Measurements from ENCODE around the gene CLPTM1L.
"Not testable (repeated sequence)": the region's sequence is repeated elsewhere in the genome, so short reads cannot be mapped to it uniquely, and the experiment has no call there.

Gene CLPTM1L

DNA sequence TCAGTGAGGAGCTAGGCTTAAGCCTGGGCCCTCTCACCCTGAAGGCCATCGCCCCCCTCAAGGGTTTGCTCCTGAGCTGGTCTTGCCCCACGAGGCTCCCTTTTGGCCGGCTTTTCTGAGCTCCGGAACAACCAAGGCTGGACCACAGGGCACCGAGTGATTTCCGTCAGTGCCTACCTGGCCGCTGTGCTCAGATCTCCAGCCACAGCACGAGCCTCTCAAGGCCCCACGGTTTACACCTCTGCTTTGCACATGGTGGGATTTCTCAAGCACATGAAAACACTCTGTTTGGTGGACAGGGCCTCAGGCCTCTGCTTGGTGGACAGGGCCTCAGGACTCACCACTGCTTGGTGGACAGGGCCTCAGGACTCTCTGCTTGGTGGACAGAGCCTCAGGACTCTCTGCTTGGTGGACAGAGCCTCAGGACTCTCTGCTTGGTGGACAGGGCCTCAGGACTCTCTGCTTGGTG is 15.8 kb downstream of the CLPTM1L start:
- in situ Hi-C loops (cut with MboI; ENCODE audit: low sequenced_read_pairs), result no loop called here

DNA sequence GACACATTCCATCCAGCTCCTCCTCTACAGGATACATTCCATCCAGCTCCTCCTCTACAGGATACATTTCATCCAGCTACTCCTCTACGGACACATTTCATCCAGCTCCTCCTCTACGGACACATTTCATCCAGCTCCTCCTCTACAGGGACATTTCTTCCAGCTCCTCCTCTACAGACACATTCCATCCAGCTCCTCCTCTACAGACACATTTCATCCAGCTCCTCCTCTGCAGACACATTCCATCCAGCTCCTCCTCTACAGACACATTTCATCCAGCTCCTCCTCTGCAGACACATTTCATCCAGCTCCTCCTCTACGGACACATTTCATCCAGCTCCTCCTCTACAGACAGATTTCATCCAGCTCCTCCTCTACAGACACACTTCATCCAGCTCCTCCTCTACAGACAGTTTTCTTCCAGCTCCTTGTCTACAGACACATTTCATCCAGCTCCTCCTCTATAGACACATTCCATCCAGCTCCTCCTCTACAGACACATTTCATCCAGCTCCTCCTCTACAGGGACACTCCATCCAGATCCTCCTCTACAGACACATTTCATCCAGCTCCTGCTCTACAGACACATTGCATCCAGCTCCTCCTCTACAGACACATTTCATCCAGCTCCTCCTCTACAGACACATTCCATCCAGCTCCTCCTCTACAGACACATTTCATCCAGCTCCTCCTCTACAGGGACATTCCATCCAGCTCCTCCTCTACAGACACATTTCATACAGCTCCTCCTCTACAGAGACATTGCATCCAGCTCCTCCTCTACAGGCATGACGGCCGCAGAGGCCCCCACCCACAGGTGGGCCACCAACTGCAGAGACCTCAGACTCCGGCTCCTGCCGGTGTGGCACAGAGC is 16.4 kb downstream of the CLPTM1L start:
- in situ Hi-C loops (cut with MboI; ENCODE audit: low sequenced_read_pairs), result not testable (repeated sequence)

GRCh38 chr5:1326901-1327756 is 17.8 kb downstream of the CLPTM1L start:
- in situ Hi-C loops (cut with MboI; ENCODE audit: low sequenced_read_pairs), result not testable (repeated sequence)

- in situ Hi-C loops (cut with MboI; ENCODE audit: low sequenced_read_pairs), result not testable (repeated sequence)
Measured at GRCh38 chr5:1326532-1326875, 18.4 kb downstream of the CLPTM1L start.

GRCh38 chr5:1325870-1326531 is 18.9 kb downstream of the CLPTM1L start:
- in situ Hi-C loops (cut with MboI; ENCODE audit: low sequenced_read_pairs), result no loop called here

DNA sequence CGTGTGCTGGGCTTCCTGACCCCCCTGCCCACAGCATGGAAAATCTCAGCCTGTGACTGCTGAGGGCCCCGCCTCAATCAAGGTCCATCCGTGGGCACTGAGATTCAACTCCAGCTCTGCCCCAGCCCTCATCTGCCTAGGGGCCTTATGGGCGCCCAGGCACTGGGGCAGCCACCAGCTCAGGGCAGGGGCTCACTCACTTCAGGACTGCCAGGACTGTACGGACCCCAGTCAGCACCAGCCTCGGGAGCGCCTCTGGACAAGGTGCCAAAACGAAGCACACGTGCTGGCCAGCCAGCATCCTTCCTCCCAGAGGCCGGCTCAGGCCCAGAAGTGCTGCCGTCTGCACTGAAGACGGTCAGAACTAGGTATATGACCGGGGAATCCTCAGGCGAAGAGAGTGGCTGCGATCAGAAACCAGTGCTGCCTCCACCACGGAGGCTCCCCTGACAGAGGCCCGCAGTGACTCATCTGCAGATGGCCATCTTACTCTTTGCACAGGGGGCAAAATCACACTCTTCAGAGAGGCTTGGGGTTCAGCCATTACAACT is 19.6 kb downstream of the CLPTM1L start:
- in situ Hi-C loops (cut with MboI; ENCODE audit: low sequenced_read_pairs), result no loop called here

- in situ Hi-C loops (cut with MboI; ENCODE audit: low sequenced_read_pairs), result no loop called here
Measured at GRCh38 chr5:1324719-1325190, 20.1 kb downstream of the CLPTM1L start.

GRCh38 chr5:1324301-1324700 is 20.6 kb downstream of the CLPTM1L start:
- in situ Hi-C loops (cut with MboI; ENCODE audit: low sequenced_read_pairs), result no loop called here

- in situ Hi-C loops (cut with MboI; ENCODE audit: low sequenced_read_pairs), result no loop called here
Measured at GRCh38 chr5:1323803-1324173, 21.1 kb downstream of the CLPTM1L start.

- in situ Hi-C loops (cut with MboI; ENCODE audit: low sequenced_read_pairs), result no loop called here
Measured at GRCh38 chr5:1322955-1323802, 21.7 kb downstream of the CLPTM1L start.

DNA sequence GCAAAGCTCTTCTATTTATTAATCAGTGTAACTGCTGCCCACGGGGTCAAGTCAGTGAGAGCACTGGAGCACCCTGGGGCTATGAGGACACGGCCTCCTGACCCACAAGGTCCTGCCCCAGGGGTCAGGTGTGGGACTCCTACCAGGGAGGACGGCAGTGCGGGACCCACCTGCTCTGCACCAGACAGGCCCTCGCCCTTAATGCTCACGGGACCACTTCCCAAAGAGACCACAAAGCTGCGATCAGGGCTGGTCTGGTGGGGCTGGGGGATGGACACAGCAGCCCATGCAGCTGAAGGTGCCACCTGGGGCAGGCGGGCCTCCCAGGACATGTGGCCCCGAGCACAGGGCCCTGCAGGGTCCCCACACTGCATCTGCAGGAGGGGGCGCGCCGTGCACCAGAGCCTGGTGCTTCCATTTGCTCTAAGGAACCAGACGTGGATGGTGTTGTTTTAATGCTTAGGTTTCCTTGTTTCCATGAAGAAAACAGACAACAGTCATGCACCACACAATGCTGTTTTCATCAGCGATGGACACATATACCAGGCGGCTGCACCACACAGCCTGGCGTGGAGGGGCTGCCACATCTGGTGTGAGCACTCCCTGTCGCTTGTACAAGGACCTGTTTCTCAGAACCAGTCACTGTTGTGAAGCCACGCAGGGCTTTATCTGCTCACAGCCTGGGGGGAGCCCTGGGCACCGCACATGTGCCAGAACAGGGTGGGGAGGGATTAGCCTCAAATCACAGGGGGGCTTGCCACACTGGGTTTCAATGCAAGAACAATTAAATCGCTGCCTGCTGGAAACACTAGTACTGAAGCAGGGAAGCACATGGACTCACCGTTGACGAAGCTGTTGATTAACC is 22.6 kb downstream of the CLPTM1L start:
- in situ Hi-C loops (cut with MboI; ENCODE audit: low sequenced_read_pairs), result no loop called here

- in situ Hi-C loops (cut with MboI; ENCODE audit: low sequenced_read_pairs), result no loop called here
Measured at GRCh38 chr5:1321576-1321975, 23.3 kb downstream of the CLPTM1L start.

DNA sequence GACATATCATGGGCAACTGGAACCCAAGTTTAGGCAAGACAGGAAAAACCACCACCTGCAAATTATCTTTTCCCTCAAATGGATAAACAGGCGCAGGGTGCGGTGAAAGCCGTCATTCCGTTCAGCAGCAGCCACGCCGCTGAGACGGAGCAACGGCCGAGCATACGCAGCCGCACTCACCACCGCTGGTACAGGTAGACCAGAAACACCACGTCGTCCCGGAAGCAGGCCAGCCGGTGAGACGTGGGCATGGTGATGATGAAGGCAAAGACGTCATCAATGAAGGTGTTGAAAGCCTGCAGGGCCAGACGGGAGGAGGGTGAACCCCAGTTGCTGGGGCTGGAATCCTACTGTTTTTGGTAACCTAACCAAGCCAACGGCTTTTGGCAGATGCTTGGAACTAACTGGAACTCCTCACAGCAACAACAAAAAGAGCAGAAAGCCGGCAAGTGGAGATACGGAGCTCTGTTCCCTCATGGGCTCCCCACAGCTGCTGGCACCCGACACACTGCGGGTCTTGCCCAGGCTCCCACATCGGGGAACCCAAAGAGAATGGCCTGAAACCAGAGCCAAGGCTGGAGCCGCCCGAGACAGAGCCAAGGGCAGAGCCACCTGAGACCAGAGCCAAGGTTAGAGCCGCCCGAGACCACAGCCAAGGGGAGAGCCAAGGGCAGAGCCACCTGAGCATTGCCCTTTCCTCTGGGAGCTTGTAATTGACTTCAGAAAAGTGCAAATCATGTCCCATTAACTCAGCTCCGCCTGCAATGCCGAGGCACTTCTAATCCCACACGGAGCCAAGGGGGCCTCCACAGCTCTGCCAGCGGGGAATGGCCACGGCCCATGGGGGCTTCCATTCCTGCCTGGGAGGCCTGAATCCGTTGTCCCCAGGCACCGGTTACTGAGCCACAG is 24.2 kb downstream of the CLPTM1L start:
- in situ Hi-C loops (cut with MboI; ENCODE audit: low sequenced_read_pairs), result no loop called here

DNA sequence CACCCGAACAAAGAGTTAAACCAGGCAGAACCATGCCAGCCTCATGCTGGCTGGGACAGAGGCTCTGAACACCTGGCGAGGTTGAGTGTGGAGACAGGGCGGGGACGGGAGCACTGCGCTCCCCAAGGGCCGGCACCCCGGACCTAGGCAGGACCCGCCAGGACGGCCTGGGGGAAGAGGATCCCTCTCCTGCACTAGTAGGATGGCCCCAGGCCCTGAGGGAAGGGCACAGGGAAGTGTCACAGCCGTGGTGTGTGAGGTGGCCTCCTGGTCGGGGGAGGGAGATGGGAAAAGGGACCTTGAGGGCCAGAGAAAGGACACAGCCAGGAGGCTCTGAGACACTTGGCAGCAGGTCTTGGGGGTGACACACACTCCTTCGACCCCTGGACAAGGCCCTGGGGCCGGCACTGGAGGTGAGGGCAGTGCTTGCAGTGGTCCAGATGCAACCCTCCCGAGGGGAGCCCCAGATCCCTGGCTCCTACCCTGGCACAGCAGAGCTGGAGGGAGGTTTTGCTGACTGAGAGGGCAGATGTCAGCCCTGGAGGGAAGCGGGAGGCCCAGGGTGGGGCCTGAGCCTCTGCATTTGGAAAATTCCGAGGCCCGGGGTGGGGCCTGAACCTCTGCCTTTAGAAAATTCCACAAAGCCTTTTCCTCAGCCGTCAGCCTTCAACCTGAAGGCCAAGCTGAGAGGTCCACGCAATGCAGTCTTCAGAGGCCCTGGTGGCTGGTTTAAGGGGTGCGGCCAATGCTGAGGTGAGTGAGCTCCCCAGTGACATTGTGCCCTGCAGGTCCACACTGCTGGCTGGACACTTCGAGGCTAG is 25.3 kb downstream of the CLPTM1L start:
- in situ Hi-C loops (cut with MboI; ENCODE audit: low sequenced_read_pairs), result no loop called here

DNA sequence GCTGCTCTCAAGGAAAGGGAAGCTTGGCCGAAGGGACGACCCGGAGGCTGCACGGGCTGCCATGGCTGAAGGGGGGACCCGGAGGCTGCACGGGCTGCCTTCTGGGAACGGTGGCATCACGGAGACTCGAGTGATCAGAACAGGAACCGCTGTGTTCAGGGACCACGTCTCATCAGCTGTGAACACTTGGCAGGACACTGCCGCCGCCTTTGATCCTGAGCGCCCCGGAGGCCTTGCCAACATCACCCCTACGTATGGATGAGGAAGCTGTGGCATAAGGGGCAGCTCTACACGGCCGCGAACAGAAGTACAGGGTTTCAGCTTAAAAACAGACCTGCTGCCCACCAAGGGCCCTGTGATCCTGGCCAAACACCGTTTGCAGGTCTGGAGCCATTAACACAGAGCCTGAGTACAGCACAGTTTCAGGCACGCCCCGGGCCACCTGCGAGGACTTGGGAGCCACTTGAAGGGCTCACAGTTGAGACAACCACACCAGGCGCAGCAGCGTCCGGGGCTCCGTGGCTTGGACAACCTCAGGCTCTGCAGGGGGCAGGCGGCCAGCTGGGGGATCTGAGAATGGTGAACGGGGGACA is 26.1 kb downstream of the CLPTM1L start:
- in situ Hi-C loops (cut with MboI; ENCODE audit: low sequenced_read_pairs), result no loop called here

DNA sequence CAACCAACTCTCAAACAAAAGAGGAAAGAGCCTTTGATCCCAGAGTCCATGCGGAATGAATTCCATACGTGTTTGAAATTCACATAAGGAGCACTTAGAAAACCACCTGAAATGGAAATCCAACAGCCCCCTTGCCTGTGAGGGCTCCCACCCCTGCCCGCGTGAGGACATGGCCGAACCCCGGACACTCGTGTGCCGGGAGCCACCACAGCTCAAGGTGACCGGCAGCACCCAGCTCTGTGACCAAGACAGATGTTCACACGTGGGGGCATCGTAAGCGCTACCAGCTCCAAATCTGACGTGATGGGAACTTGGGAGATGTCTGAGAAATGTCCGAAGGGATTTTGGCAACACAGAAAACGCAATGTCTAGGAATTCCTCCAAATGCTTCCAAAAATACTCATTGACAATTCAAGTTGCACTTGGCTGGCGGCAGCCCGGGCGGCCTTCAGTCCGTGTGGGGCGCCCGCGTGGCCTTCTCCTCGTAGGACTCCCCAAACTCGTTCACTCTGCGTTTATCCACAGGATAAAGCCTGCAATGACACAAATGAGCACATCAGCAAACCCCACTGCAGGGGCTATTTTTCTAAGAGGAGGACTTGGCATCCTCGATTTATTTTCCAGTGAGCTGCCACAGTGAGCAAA is 26.9 kb downstream of the CLPTM1L start:
- in situ Hi-C loops (cut with MboI; ENCODE audit: low sequenced_read_pairs), result no loop called here
